Measurements from ENCODE around the gene DYRK1B. TPM values are rescaled to one million over a fixed set of nuclear protein-coding genes. Genes with fewer than 3 reads are reported as not detected.

The DYRK1B gene
- polyA plus RNA-seq, 1 of the 3 experiments (the other 2 are of a cell fraction): 17.2 TPM

DNA sequence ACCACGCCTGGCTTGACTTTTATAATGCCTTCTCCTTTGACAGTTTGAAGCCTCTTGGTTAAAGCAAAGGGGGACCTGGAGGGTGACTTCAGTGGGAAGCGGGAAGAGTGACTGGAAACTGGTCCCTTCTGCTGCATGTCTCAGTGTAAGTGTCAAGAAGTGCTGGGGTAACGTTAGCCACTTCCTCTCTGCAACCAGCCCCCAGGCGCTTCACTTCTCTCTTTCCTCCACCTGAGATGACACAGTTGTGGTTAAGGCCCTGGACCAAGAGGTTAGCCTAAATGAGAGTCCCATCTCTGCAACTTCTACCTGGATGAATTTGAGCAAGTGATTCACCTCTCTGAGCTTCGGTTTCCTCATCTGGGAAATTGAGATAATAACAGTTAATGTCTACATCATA lies 39.0 kb downstream of the DYRK1B start:
- Histone ChIP-seq H2AFZ (ENCODE audit: low read depth) (no peak overlapping the region), H3K9ac (no peak overlapping the region), H3K27me3 (ENCODE audit: insufficient read depth) (peaks cover 25% of the 10 kb centered on the region; the same call in 1 of the 2 replicates), H3K79me2 (ENCODE audit: insufficient read depth) (no peaks in the 10 kb centered on the region), H3F3A (replicated peaks; ENCODE audit: insufficient read depth) (no peaks in the 10 kb centered on the region), H3K9me2 (no peaks in the 10 kb centered on the region), H3K4me2 (no peak overlapping the region), H4K20me1 (ENCODE audit: insufficient read depth) (no peaks in the 10 kb centered on the region), H3K36me3 (replicated peaks in 1 of 2; ENCODE audit: control insufficient read depth in 1 of 2, insufficient read depth in 2 of 2, low read length in 1 of 2) (no peaks in the 10 kb centered on the region), H3K9me3 (no peaks in the 10 kb centered on the region), H3K27ac (ENCODE audit: low read depth in 2 of 2, low read length in 1 of 2) (no peak overlapping the region), H3K4me1 (ENCODE audit: control insufficient read depth in 1 of 2, insufficient read depth in 2 of 2, low read depth in 1 of 2, low read length in 1 of 2) (no peaks in the 10 kb centered on the region), H3K4me3 (ENCODE audit: low read depth in 2 of 2, low read length in 1 of 2) (no peak overlapping the region)
- TF ChIP-seq TAF1 (IDR thresholded peaks at IDR 0.05; ENCODE audit: borderline replicate concordance, low read depth, low read length): no peak
- TF ChIP-seq YY1 (IDR thresholded peaks at IDR 0.05; ENCODE audit: low read depth): no peak
- no peak for TF ChIP-seq SIN3A (IDR thresholded peaks at IDR 0.05; ENCODE audit: borderline replicate concordance, low read depth, low read length)
- TF ChIP-seq, protein P1, sequence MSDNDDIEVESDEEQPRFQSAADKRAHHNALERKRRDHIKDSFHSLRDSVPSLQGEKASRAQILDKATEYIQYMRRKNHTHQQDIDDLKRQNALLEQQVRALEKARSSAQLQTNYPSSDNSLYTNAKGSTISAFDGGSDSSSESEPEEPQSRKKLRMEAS (IDR thresholded peaks at IDR 0.05; ENCODE audit: low read depth): no peak
- TF ChIP-seq MXI1 (IDR thresholded peaks at IDR 0.05; ENCODE audit: low read depth, low read length): no peak
- TF ChIP-seq, protein P2, sequence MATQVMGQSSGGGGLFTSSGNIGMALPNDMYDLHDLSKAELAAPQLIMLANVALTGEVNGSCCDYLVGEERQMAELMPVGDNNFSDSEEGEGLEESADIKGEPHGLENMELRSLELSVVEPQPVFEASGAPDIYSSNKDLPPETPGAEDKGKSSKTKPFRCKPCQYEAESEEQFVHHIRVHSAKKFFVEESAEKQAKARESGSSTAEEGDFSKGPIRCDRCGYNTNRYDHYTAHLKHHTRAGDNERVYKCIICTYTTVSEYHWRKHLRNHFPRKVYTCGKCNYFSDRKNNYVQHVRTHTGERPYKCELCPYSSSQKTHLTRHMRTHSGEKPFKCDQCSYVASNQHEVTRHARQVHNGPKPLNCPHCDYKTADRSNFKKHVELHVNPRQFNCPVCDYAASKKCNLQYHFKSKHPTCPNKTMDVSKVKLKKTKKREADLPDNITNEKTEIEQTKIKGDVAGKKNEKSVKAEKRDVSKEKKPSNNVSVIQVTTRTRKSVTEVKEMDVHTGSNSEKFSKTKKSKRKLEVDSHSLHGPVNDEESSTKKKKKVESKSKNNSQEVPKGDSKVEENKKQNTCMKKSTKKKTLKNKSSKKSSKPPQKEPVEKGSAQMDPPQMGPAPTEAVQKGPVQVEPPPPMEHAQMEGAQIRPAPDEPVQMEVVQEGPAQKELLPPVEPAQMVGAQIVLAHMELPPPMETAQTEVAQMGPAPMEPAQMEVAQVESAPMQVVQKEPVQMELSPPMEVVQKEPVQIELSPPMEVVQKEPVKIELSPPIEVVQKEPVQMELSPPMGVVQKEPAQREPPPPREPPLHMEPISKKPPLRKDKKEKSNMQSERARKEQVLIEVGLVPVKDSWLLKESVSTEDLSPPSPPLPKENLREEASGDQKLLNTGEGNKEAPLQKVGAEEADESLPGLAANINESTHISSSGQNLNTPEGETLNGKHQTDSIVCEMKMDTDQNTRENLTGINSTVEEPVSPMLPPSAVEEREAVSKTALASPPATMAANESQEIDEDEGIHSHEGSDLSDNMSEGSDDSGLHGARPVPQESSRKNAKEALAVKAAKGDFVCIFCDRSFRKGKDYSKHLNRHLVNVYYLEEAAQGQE (IDR thresholded peaks at IDR 0.05; ENCODE audit: low read depth, low read length): no peak
- TF ChIP-seq SMC3 (IDR thresholded peaks at IDR 0.05; ENCODE audit: low read depth, low read length): no peak
- no peak for TF ChIP-seq RCOR1 (IDR thresholded peaks at IDR 0.05; ENCODE audit: low read length)
- TF ChIP-seq, protein P3, sequence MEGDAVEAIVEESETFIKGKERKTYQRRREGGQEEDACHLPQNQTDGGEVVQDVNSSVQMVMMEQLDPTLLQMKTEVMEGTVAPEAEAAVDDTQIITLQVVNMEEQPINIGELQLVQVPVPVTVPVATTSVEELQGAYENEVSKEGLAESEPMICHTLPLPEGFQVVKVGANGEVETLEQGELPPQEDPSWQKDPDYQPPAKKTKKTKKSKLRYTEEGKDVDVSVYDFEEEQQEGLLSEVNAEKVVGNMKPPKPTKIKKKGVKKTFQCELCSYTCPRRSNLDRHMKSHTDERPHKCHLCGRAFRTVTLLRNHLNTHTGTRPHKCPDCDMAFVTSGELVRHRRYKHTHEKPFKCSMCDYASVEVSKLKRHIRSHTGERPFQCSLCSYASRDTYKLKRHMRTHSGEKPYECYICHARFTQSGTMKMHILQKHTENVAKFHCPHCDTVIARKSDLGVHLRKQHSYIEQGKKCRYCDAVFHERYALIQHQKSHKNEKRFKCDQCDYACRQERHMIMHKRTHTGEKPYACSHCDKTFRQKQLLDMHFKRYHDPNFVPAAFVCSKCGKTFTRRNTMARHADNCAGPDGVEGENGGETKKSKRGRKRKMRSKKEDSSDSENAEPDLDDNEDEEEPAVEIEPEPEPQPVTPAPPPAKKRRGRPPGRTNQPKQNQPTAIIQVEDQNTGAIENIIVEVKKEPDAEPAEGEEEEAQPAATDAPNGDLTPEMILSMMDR (IDR thresholded peaks at IDR 0.05): no peak
- TF ChIP-seq MEF2A (IDR thresholded peaks at IDR 0.05; ENCODE audit: borderline replicate concordance, low read depth): no peak
- TF ChIP-seq CHD2 (IDR thresholded peaks at IDR 0.05; ENCODE audit: low read length, partially characterized antibody): no peak
- no peak for TF ChIP-seq RXRA (IDR thresholded peaks at IDR 0.05; ENCODE audit: borderline replicate concordance, low read depth)
- no peak for TF ChIP-seq NRF1 (IDR thresholded peaks at IDR 0.05; ENCODE audit: low read depth, low read length)
- no peak for TF ChIP-seq EZH2phosphoT487 (IDR thresholded peaks at IDR 0.05; ENCODE audit: borderline replicate concordance, low read depth)
- TF ChIP-seq, protein P4, sequence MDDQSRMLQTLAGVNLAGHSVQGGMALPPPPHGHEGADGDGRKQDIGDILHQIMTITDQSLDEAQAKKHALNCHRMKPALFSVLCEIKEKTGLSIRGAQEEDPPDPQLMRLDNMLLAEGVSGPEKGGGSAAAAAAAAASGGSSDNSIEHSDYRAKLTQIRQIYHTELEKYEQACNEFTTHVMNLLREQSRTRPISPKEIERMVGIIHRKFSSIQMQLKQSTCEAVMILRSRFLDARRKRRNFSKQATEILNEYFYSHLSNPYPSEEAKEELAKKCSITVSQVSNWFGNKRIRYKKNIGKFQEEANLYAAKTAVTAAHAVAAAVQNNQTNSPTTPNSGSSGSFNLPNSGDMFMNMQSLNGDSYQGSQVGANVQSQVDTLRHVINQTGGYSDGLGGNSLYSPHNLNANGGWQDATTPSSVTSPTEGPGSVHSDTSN (IDR thresholded peaks at IDR 0.05): no peak
- TF ChIP-seq, protein P5, sequence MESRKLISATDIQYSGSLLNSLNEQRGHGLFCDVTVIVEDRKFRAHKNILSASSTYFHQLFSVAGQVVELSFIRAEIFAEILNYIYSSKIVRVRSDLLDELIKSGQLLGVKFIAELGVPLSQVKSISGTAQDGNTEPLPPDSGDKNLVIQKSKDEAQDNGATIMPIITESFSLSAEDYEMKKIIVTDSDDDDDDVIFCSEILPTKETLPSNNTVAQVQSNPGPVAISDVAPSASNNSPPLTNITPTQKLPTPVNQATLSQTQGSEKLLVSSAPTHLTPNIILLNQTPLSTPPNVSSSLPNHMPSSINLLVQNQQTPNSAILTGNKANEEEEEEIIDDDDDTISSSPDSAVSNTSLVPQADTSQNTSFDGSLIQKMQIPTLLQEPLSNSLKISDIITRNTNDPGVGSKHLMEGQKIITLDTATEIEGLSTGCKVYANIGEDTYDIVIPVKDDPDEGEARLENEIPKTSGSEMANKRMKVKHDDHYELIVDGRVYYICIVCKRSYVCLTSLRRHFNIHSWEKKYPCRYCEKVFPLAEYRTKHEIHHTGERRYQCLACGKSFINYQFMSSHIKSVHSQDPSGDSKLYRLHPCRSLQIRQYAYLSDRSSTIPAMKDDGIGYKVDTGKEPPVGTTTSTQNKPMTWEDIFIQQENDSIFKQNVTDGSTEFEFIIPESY (IDR thresholded peaks at IDR 0.05; ENCODE audit: borderline replicate concordance, low read depth): no peak
- ChIA-PET POLR2A (no interaction called here), CTCF (interaction anchor here (1.4 to 6.5 kb wide), 3 partner anchors 11 to 65 kb away, joined by 3 to 143 read pairs (median 6); partner anchors contain the start of gene FBL)
- DNase-seq: no peak
- WGBS (ENCODE audit: low lambda C conversion rate): 26% methylated on average over 5 of the region's 5 CpGs

All from SK-N-SH (cell line).